Measurements from ENCODE around the gene SERTAD3.

- peak; percentile 60 for TF ChIP-seq CTCF (IDR thresholded peaks at IDR 0.05; ENCODE audit: borderline replicate concordance, extremely low read depth, low read length, poor library complexity, severe bottlenecking)
- no peak for TF ChIP-seq EZH2 (IDR thresholded peaks at IDR 0.05; ENCODE audit: borderline replicate concordance, low read depth, low read length, severe bottlenecking)
These were observed 18.5 kb downstream of the SERTAD3 start, which contains the start of gene SERTAD1 for GRCh38 chr19:40425450-40426287.
